Uterus (tissue), 2 donors: ENCODE measurements around the gene SULT2B1.

ENCODE experiments used
- CTCF ChIP-seq, 4 experiments: fragments of 200-600 bp in 2 of 4; fragments of 450-650 bp in 2 of 4; sonication (generic) in 2 of 4; IDR thresholded peaks; one replicate each; pipeline ENCODE4 v1.5.1; 2016 to 2019; ENCODE audit warnings: antibody characterized with exemption in 4 of 4, mild to moderate bottlenecking in 2 of 4, moderate library complexity in 1 of 4
- POLR2A ChIP-seq, 2 donors: fragments of 450-650 bp; IDR thresholded peaks; one replicate each; pipeline ENCODE4 v1.6.1; 2016; ENCODE audit warnings: antibody characterized with exemption in 2 of 2, mild to moderate bottlenecking in 1 of 2, moderate library complexity in 1 of 2

DNA sequence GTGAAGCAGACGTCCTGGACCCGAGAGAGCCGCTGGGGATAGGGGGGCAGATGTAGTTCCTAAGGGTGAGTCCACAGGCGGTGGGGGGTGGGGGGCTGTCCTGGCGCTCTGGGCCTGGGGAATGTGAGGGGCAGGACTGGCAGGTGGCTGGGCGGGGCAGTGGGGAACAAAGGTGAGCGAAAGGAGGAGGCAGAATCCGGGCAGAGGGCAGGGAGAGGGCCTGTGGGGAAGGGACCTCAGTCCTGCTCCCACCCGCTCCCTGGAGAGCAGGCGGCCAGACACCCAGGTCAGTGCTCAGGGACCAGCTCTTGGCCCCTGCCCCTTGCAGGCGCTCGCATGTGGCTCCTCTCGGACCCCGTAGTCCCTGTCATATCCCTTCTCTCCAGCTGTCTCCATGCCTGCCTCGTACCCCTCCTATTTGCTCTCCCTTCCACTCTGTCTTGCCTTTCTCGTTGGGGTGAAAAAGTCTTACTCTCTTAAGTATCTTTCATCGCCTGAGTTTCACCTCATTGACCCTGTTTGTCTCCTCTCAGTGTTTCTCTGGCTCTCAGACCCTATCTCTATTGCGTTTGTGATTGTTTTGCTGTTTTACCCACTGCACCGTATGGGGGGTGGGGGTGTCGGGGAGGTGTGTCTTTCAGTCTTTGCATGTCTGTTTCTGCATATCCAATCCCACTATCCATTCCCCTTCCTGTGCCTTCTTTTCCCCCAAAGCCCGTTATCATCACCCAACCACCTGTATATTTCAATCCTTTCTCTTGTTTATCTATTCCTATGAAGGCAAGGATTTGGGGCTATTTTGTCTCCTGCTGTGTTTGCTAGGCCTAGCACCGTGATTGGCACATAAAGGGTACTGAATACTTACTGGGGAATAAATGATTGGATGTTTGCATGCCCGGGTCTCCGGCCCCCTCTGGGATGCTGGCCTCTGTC, 73.1 kb downstream of the SULT2B1 start:
- TF ChIP-seq CTCF (IDR thresholded peaks at IDR 0.05) (no peak), POLR2A (IDR thresholded peaks at IDR 0.05) (no peak)
